GM20000 (cell line): ENCODE results near the gene TMEM108.

ENCODE experiments used
- DNase-seq: peaks from one replicate; pipeline ENCODE4 v3.0.0; 2012; ENCODE audit warnings: low spot score
- TF ChIP-seq, protein P1 (sequence below): IDR thresholded peaks from 2 replicates; pipeline ENCODE4 v1.5.1; 2012; ENCODE audit warnings: mild to moderate bottlenecking, control low read depth; ENCODE audit errors: extremely low read depth, missing control alignments

TMEM108 gene

GRCh38 chr3:133387341-133387740, 349.1 kb downstream of the TMEM108 start:
- TF ChIP-seq, protein P1, sequence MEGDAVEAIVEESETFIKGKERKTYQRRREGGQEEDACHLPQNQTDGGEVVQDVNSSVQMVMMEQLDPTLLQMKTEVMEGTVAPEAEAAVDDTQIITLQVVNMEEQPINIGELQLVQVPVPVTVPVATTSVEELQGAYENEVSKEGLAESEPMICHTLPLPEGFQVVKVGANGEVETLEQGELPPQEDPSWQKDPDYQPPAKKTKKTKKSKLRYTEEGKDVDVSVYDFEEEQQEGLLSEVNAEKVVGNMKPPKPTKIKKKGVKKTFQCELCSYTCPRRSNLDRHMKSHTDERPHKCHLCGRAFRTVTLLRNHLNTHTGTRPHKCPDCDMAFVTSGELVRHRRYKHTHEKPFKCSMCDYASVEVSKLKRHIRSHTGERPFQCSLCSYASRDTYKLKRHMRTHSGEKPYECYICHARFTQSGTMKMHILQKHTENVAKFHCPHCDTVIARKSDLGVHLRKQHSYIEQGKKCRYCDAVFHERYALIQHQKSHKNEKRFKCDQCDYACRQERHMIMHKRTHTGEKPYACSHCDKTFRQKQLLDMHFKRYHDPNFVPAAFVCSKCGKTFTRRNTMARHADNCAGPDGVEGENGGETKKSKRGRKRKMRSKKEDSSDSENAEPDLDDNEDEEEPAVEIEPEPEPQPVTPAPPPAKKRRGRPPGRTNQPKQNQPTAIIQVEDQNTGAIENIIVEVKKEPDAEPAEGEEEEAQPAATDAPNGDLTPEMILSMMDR = no peak
- no peak for DNase-seq

DNA sequence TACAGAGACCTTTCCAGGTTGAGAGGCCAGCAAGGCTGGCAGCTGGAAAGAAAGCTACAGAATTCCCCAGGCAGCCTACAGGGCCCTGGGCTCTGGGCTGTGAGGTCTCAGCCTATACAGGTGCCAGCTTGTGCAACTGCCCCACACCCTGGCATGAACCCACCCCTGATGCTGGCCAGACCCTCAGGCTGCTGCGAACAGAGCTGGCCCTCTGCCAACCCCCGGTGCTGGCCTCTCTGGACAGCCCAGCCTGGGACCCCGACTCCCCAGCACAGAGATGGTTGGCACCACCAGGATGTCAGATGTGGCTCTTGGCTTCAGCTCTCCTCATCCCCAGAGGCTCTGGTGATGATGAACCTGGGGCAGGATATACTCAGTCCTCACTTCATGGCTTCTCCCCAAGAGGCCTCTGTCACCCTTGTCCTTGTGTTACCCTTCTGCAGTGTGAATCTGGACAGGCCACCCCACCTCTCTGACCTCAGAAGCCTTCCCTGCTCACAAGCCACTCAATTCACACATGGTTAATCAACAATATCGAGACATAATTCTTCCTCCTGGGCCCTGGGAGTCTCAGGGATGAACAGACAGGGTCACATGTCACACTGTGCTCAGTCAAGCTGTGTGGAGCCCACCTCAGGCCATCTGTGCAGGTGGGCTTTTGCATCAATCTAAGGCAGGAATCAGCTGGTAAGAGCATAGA, 350.7 kb downstream of the TMEM108 start:
- TF ChIP-seq, protein P1 = no peak
- DNase-seq = no peak

DNA sequence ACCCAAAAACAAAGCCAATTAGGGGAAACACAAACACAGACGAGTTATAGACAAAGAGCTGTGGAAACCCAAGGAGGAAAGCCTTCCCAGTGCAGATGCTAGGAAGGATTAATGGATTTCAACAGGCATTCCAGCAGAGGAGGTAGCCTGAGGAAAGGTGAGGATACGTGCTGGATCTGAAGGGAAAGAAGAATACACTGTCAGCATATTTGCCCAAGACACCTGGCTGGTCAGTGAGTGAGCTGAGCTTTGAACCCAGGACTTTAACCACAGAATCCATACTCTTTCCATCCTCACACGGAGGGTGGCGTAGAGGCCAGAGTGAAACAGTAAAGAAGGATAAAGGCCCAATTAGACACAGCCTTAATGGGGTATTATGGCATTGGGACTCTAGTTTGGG, 352.5 kb downstream of the TMEM108 start:
- TF ChIP-seq, protein P1 = no peak
- no peak for DNase-seq

DNA sequence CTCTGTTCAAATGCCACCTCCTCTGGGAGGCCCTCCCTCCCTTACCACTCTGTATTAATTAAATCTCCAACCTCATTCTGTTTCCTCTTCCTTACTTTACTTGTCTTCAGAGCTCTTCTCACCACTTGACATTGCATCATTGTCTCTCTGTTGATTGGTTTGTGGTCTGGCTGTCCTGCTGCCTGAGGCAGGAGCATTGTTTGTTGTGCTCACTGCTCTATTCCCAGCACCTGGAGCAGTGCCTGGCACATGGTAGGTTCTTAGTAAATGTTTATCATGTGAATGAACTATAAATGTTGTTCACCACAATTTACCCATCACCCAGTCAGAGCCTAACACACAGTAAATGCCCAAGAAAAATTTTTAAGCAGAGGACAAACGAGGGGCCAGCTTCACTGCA, 355.0 kb downstream of the TMEM108 start:
- TF ChIP-seq, protein P1 = no peak
- DNase-seq = no peak

DNA sequence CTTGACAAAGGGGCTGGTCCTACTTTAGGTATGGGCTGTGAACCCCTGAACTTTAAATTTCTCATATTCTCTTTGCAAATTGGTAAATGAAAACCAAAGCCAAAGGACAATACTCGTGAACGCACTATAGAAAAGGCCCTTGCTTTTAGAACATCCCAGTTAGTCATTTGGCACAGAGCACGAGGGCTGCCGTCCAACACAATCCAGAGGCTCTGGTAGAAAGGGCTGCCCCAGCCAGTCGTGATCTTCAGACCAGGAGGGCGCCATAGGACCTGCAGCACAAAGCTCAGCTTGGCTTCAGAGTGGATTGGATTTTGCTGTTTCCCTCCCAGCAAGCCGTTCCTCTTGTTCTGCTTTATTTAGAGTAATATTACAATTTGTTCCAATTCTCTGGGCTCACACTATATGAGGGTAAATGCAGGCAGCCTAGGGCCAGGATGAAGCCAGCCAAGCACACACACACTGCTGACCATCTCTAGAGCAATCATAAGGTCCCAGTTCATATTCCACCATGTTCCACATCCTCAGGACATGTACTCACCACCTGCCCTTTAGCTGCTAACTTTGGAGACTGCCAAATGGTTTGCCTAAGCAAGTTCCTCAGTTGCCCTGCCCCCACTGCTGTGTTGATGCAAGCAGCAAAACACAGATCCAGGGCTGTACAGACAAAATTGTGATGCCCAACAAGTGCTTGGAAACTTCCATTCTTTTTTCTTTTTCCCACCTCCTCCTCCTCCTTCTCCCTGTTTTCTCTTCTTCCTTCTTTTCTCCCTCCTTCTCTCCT, 355.7 kb downstream of the TMEM108 start:
- TF ChIP-seq, protein P1 = no peak
- DNase-seq = no peak

- no peak for DNase-seq
- TF ChIP-seq, protein P1 = no peak
These were observed 356.5 kb downstream of the TMEM108 start for GRCh38 chr3:133394561-133395311.

DNA sequence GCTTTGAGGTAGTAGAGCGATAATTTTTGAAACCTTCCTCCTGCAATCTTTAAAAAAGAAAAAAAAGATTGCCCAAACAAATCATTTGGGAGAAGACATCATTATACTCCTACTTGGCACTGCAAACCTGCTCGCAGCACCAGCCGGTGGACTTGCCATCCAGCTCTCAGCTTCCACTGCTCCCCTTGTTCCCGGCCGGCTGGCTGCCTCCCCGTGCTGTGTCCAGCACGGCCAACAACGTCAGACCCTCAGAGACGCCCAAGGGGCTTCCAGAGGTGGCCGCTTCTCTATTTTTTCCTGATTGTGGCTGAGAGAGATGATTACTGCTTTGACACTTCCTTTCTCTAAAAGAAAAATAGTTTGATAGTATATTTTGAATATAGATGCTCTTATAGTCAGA, 358.7 kb downstream of the TMEM108 start:
- no peak for DNase-seq
- TF ChIP-seq, protein P1 = no peak
